ENCODE data around the gene SAPCD1.

Gene SAPCD1

GRCh38 chr6:31775633-31776484, 13.4 kb downstream of the SAPCD1 start:
- Histone ChIP-seq H3K27me3 (ENCODE audit: insufficient read depth, low read length) (no peaks in the 10 kb centered on the region), H3K9ac (ENCODE audit: low read depth, low read length) (no peak overlapping the region), H3K4me1 (ENCODE audit: insufficient read depth, low read length) (no peaks in the 10 kb centered on the region), H3K27ac (ENCODE audit: low read length) (no peak overlapping the region), H3K9me3 (ENCODE audit: insufficient read depth, low read depth, low read length) (no peaks in the 10 kb centered on the region), H3K36me3 (ENCODE audit: insufficient read depth, low read depth, low read length) (peaks cover 30% of the 10 kb centered on the region), H3K4me3 (ENCODE audit: low read length) (no peak overlapping the region)

GRCh38 chr6:31776485-31776988, 14.1 kb downstream of the SAPCD1 start:
- H3K36me3 ChIP-seq (ENCODE audit: insufficient read depth, low read depth, low read length) = peaks cover 37% of the 10 kb centered on the region
- H3K4me1 ChIP-seq (ENCODE audit: insufficient read depth, low read length) = no peaks in the 10 kb centered on the region
- no peaks in the 10 kb centered on the region for H3K27me3 ChIP-seq (ENCODE audit: insufficient read depth, low read length)
- H3K9me3 ChIP-seq (ENCODE audit: insufficient read depth, low read depth, low read length) = no peaks in the 10 kb centered on the region
- H3K9ac ChIP-seq (ENCODE audit: low read depth, low read length) = no peak overlapping the region
- H3K4me3 ChIP-seq (ENCODE audit: low read length) = no peak overlapping the region
- H3K27ac ChIP-seq (ENCODE audit: low read length) = no peak overlapping the region

GRCh38 chr6:31776989-31777666, 14.7 kb downstream of the SAPCD1 start, which contains the start of gene VWA7:
Gene VWA7 (minus strand): TSS chr6:31777328. CDS start chr6:31776779, 549 bp downstream.
- Histone ChIP-seq H3K27ac (ENCODE audit: low read length) (no peak within 1 kb of the TSS), H3K9me3 (ENCODE audit: insufficient read depth, low read depth, low read length) (no peaks in the 10 kb centered on the region), H3K27me3 (ENCODE audit: insufficient read depth, low read length) (no peaks in the 10 kb centered on the region), H3K9ac (ENCODE audit: low read depth, low read length) (no peak within 1 kb of the TSS), H3K36me3 (ENCODE audit: insufficient read depth, low read depth, low read length) (peaks cover 43% of the 10 kb centered on the region), H3K4me3 (ENCODE audit: low read length) (no peak within 1 kb of the TSS), H3K4me1 (ENCODE audit: insufficient read depth, low read length) (no peaks in the 10 kb centered on the region)

GRCh38 chr6:31777667-31778050, 15.2 kb downstream of the SAPCD1 start:
- Histone ChIP-seq H3K4me1 (ENCODE audit: insufficient read depth, low read length) (no peaks in the 10 kb centered on the region), H3K36me3 (ENCODE audit: insufficient read depth, low read depth, low read length) (peaks cover 48% of the 10 kb centered on the region), H3K27ac (ENCODE audit: low read length) (no peak overlapping the region), H3K9ac (ENCODE audit: low read depth, low read length) (no peak overlapping the region), H3K9me3 (ENCODE audit: insufficient read depth, low read depth, low read length) (no peaks in the 10 kb centered on the region), H3K4me3 (ENCODE audit: low read length) (no peak overlapping the region), H3K27me3 (ENCODE audit: insufficient read depth, low read length) (no peaks in the 10 kb centered on the region)

- Histone ChIP-seq H3K27ac (ENCODE audit: low read length) (no peak overlapping the region), H3K9me3 (ENCODE audit: insufficient read depth, low read depth, low read length) (no peaks in the 10 kb centered on the region), H3K27me3 (ENCODE audit: insufficient read depth, low read length) (no peaks in the 10 kb centered on the region), H3K4me1 (ENCODE audit: insufficient read depth, low read length) (no peaks in the 10 kb centered on the region), H3K9ac (ENCODE audit: low read depth, low read length) (no peak overlapping the region), H3K4me3 (ENCODE audit: low read length) (no peak overlapping the region), H3K36me3 (ENCODE audit: insufficient read depth, low read depth, low read length) (peaks cover 54% of the 10 kb centered on the region)
Observed at GRCh38 chr6:31778193-31778592, 15.7 kb downstream of the SAPCD1 start.

GRCh38 chr6:31778999-31779885, 16.8 kb downstream of the SAPCD1 start:
- Histone ChIP-seq H3K36me3 (ENCODE audit: insufficient read depth, low read depth, low read length) (peaks cover 64% of the 10 kb centered on the region), H3K4me3 (ENCODE audit: low read length) (no peak overlapping the region), H3K27me3 (ENCODE audit: insufficient read depth, low read length) (no peaks in the 10 kb centered on the region), H3K9ac (ENCODE audit: low read depth, low read length) (no peak overlapping the region), H3K27ac (ENCODE audit: low read length) (no peak overlapping the region), H3K4me1 (ENCODE audit: insufficient read depth, low read length) (no peaks in the 10 kb centered on the region), H3K9me3 (ENCODE audit: insufficient read depth, low read depth, low read length) (no peaks in the 10 kb centered on the region)

- no peaks in the 10 kb centered on the region for H3K27me3 ChIP-seq (ENCODE audit: insufficient read depth, low read length)
- H3K4me3 ChIP-seq (ENCODE audit: low read length) = no peak overlapping the region
- H3K9me3 ChIP-seq (ENCODE audit: insufficient read depth, low read depth, low read length) = no peaks in the 10 kb centered on the region
- no peaks in the 10 kb centered on the region for H3K4me1 ChIP-seq (ENCODE audit: insufficient read depth, low read length)
- no peak overlapping the region for H3K27ac ChIP-seq (ENCODE audit: low read length)
- peaks cover 71% of the 10 kb centered on the region for H3K36me3 ChIP-seq (ENCODE audit: insufficient read depth, low read depth, low read length)
- no peak overlapping the region for H3K9ac ChIP-seq (ENCODE audit: low read depth, low read length)
Observed at GRCh38 chr6:31779908-31780307, 17.5 kb downstream of the SAPCD1 start.

- Histone ChIP-seq H3K9me3 (ENCODE audit: insufficient read depth, low read depth, low read length) (no peaks in the 10 kb centered on the region), H3K27ac (ENCODE audit: low read length) (no peak overlapping the region), H3K36me3 (ENCODE audit: insufficient read depth, low read depth, low read length) (peaks cover 79% of the 10 kb centered on the region), H3K4me1 (ENCODE audit: insufficient read depth, low read length) (no peaks in the 10 kb centered on the region), H3K4me3 (ENCODE audit: low read length) (no peak overlapping the region), H3K9ac (ENCODE audit: low read depth, low read length) (no peak overlapping the region), H3K27me3 (ENCODE audit: insufficient read depth, low read length) (no peaks in the 10 kb centered on the region)
Observed at GRCh38 chr6:31780507-31781243, 18.2 kb downstream of the SAPCD1 start.

- Histone ChIP-seq H3K4me1 (ENCODE audit: insufficient read depth, low read length) (no peaks in the 10 kb centered on the region), H3K9ac (ENCODE audit: low read depth, low read length) (no peak overlapping the region)
Observed at GRCh38 chr6:31781244-31782125, 19.0 kb downstream of the SAPCD1 start.

GRCh38 chr6:31782126-31782855, 19.8 kb downstream of the SAPCD1 start:
- no peaks in the 10 kb centered on the region for H3K9me3 ChIP-seq (ENCODE audit: insufficient read depth, low read depth, low read length)
- H3K4me1 ChIP-seq (ENCODE audit: insufficient read depth, low read length) = no peaks in the 10 kb centered on the region
- H3K27ac ChIP-seq (ENCODE audit: low read length) = no peak overlapping the region
- no peak overlapping the region for H3K4me3 ChIP-seq (ENCODE audit: low read length)
- no peaks in the 10 kb centered on the region for H3K27me3 ChIP-seq (ENCODE audit: insufficient read depth, low read length)
- H3K36me3 ChIP-seq (ENCODE audit: insufficient read depth, low read depth, low read length) = peaks cover 86% of the 10 kb centered on the region
- H3K9ac ChIP-seq (ENCODE audit: low read depth, low read length) = no peak overlapping the region

More at GRCh38 chr6:31781244-31782125, 19.0 kb downstream of the SAPCD1 start:
- no peaks in the 10 kb centered on the region for H3K27me3 ChIP-seq (ENCODE audit: insufficient read depth, low read length)
- no peak overlapping the region for H3K4me3 ChIP-seq (ENCODE audit: low read length)
- no peak overlapping the region for H3K27ac ChIP-seq (ENCODE audit: low read length)
- H3K36me3 ChIP-seq (ENCODE audit: insufficient read depth, low read depth, low read length) = peaks cover 80% of the 10 kb centered on the region
- H3K9me3 ChIP-seq (ENCODE audit: insufficient read depth, low read depth, low read length) = no peaks in the 10 kb centered on the region
